Natural killer cell (primary cell): ENCODE data around the gene TMSB15C. TPM values are rescaled to one million over a fixed set of nuclear protein-coding genes. Genes with fewer than 3 reads are reported as not detected.

ENCODE experiments used
- ATAC-seq, 3 donors: fragments of 150-1000 bp in 2 of 3; fragments of 200-7000 bp in 1 of 3; cut with Tn5 transposase; 1 replicate in 1 of 3; 2 replicates in 2 of 3; pipeline ENCODE4 v1.10.0; 2021; ENCODE audit warnings: mild to moderate bottlenecking in 2 of 3, moderate library complexity in 2 of 3
- DNase-seq, 2 donors: peaks; one replicate each; pipeline versions ENCODE4 v3.0.0 to v3.0.0-alpha.2; 2013 to 2021; ENCODE audit warnings: mixed read lengths in 1 of 2
- H3K27ac ChIP-seq: one replicate; pipeline ENCODE4 v1.5.1; 2013; ENCODE audit warnings: mild to moderate bottlenecking, low read length
- H3K27me3 ChIP-seq: one replicate; pipeline ENCODE4 v1.6.1; 2013; ENCODE audit warnings: low read length; ENCODE audit not compliant: control insufficient read depth, insufficient read depth
- H3K36me3 ChIP-seq: one replicate; pipeline ENCODE4 v1.6.1; 2013; ENCODE audit warnings: low read length; ENCODE audit not compliant: control insufficient read depth, insufficient read depth
- H3K4me1 ChIP-seq: one replicate; pipeline ENCODE4 v1.6.1; 2013; ENCODE audit warnings: low read length; ENCODE audit not compliant: control insufficient read depth, insufficient read depth
- H3K4me3 ChIP-seq: one replicate; pipeline ENCODE4 v1.5.1; 2013; ENCODE audit warnings: low read length
- H3K9me3 ChIP-seq: one replicate; pipeline ENCODE4 v1.6.1; 2013; ENCODE audit warnings: low read length; ENCODE audit not compliant: control insufficient read depth, insufficient read depth
- H3K27ac Mint-ChIP-seq, 2 donors: one replicate each; pipeline ENCODE4 v1.8.0; 2022; ENCODE audit warnings: mild to moderate bottlenecking in 2 of 2, mixed read lengths in 2 of 2, moderate library complexity in 1 of 2
- H3K27me3 Mint-ChIP-seq, 2 donors: one replicate each; pipeline ENCODE4 v1.8.0; 2022; ENCODE audit warnings: low read depth in 2 of 2, mixed read lengths in 2 of 2
- H3K36me3 Mint-ChIP-seq: one replicate; pipeline ENCODE4 v1.8.0; 2022; ENCODE audit warnings: mixed read lengths
- H3K4me1 Mint-ChIP-seq, 2 donors: one replicate each; pipeline ENCODE4 v1.8.0; 2022; ENCODE audit warnings: mixed read lengths in 2 of 2
- H3K4me3 Mint-ChIP-seq: one replicate; pipeline ENCODE4 v1.8.0; 2022; ENCODE audit warnings: mild to moderate bottlenecking, moderate library complexity, mixed read lengths
- H3K9me3 Mint-ChIP-seq, 2 donors: one replicate each; pipeline ENCODE4 v1.8.0; 2022; ENCODE audit warnings: mixed read lengths in 2 of 2
- CTCF ChIP-seq: fragments of 200-600 bp; IDR thresholded peaks from one replicate; pipeline ENCODE4 v1.8.0; 2022; ENCODE audit warnings: antibody characterized with exemption
- WGBS: methylation state at CpG from one replicate; pipeline ENCODE4 v1.1.7; 2013; ENCODE audit warnings: missing lambda C conversion rate; ENCODE audit not compliant: insufficient coverage; 5-methylcytosine and 5-hydroxymethylcytosine counted together
- intact Hi-C: fragments of 100-400 bp; cut with micrococcal nuclease; formaldehyde crosslinking; loops from one replicate; pipeline ENCODE4 v1.14.2; 2022
- total RNA-seq, 4 donors: library from RNA; stranded (reverse); fragments of 120-200 nt in 1 of 4; gene quantifications; one replicate each; pipeline versions ENCODE4 v1.2.3 to v1.2.4, GENCODE V29; 2013 to 2022

TMSB15C gene
- total RNA-seq, 3 donors from 2014 or later (not counting 1 experiment from before 2014, with no cell fraction given), result 2.0 to 4.1 (median 2.5) TPM

GRCh38 chrX:104098919-104099318 is 22.9 kb upstream of the TMSB15C start:
- Histone ChIP-seq H3K4me3 (no peak overlapping the region), H3K4me1 (no peaks in the 10 kb centered on the region), H3K36me3 (no peaks in the 10 kb centered on the region), H3K27me3 (no peaks in the 10 kb centered on the region), H3K27ac (no peak overlapping the region), H3K9me3 (no peaks in the 10 kb centered on the region)
- Mint-ChIP-seq H3K4me3 (no peak overlapping the region), H3K4me1 (peaks cover 0 to 4% of the 10 kb centered on the region in 2 donors), H3K36me3 (no peaks in the 10 kb centered on the region), H3K9me3 (no peaks in the 10 kb centered on the region), H3K27me3 (peaks cover 0 to 15% of the 10 kb centered on the region in 2 donors), H3K27ac (peak overlapping the region in 1 of 2 donors; percentile 76)
- ATAC-seq (no peak), DNase-seq (no peak)
- intact Hi-C loops, result loop anchor here (1.0 kb wide), 2 partner anchors 13 to 37 kb away; partner anchors contain the start of gene ZCCHC18
- TF ChIP-seq CTCF, result no peak

- peaks cover 0 to 15% of the 10 kb centered on the region in 2 donors for H3K27me3 Mint-ChIP-seq
- 0% methylated on average over 1 of the region's 4 CpGs for WGBS
- Histone ChIP-seq H3K9me3 (no peaks in the 10 kb centered on the region), H3K27ac (no peak overlapping the region), H3K4me3 (no peak overlapping the region), H3K36me3 (no peaks in the 10 kb centered on the region), H3K4me1 (no peaks in the 10 kb centered on the region), H3K27me3 (no peaks in the 10 kb centered on the region)
- no peaks in the 10 kb centered on the region for H3K36me3 Mint-ChIP-seq
- DNase-seq, result peak in 1 of 2 donors; percentile 87
- TF ChIP-seq CTCF, result peak; percentile 42
- intact Hi-C loops, result loop anchor here (1.0 kb wide), 2 partner anchors 14 to 38 kb away; partner anchors contain the start of gene ZCCHC18
- peaks cover 0 to 4% of the 10 kb centered on the region in 2 donors for H3K4me1 Mint-ChIP-seq
- H3K4me3 Mint-ChIP-seq, result no peak overlapping the region
- H3K27ac Mint-ChIP-seq, result peak overlapping the region in 1 of 2 donors; percentile 76
- ATAC-seq, result peak; percentile 67 to 88 (median 87)
- no peaks in the 10 kb centered on the region for H3K9me3 Mint-ChIP-seq
Measured at GRCh38 chrX:104098151-104098808, 22.2 kb upstream of the TMSB15C start.

GRCh38 chrX:104085919-104086318 is 9.9 kb upstream of the TMSB15C start:
- H3K4me3 Mint-ChIP-seq, result no peak overlapping the region
- intact Hi-C loops, result no loop called here

More at GRCh38 chrX:104085919-104086318, 9.9 kb upstream of the TMSB15C start:
- Histone ChIP-seq H3K36me3 (no peaks in the 10 kb centered on the region), H3K27me3 (peaks cover 2% of the 10 kb centered on the region), H3K27ac (no peak overlapping the region), H3K4me3 (no peak overlapping the region), H3K9me3 (no peaks in the 10 kb centered on the region), H3K4me1 (no peaks in the 10 kb centered on the region)
- no peak for DNase-seq
- no peak overlapping the region for H3K27ac Mint-ChIP-seq
- WGBS, result 92% methylated on average over 5 of the region's 7 CpGs
- H3K36me3 Mint-ChIP-seq, result no peaks in the 10 kb centered on the region
- H3K4me1 Mint-ChIP-seq, result no peaks in the 10 kb centered on the region
- no peaks in the 10 kb centered on the region for H3K9me3 Mint-ChIP-seq
- no peak for TF ChIP-seq CTCF
- ATAC-seq, result no peak
- peaks cover 8 to 14% of the 10 kb centered on the region in 2 donors for H3K27me3 Mint-ChIP-seq
